C4-2B (cell line): Measurements from ENCODE around the gene FCHSD2.

ENCODE experiments used
- CTCF ChIP-seq: fragments of 450-650 bp; conservative IDR thresholded peaks from 2 replicates; pipeline ENCODE4 v1.5.1; 2017; ENCODE audit warnings: mild to moderate bottlenecking
- ZFX ChIP-seq: fragments of 450-650 bp; IDR thresholded peaks from 2 replicates; pipeline ENCODE4 v1.6.1; 2017

- TF ChIP-seq CTCF: no peak
- no peak for TF ChIP-seq ZFX
Measured at GRCh38 chr11:72958791-72959190, 183.3 kb downstream of the FCHSD2 start.
